K562 (cell line): Measurements from ENCODE around the gene ZP1. TPM values are rescaled to one million over a fixed set of nuclear protein-coding genes. Genes with fewer than 3 reads are reported as not detected.

Experiments used
- ATAC-seq: fragments of 200-7000 bp; cut with Tn5 transposase; 3 replicates; pipeline ENCODE4 v1.9.1; 2020; ENCODE audit warnings: moderate library complexity
- BruUV-seq: library from RNA; stranded (reverse); fragments of 400-500 nt; replicated peaks from 2 replicates; lab custom pipeline; 2021; lab: Mats Ljungman, UMichigan
- CTCF ChIA-PET: fragments of 300-600 bp; formaldehyde crosslinking; extraction: SDS; loops from one replicate; lab custom pipeline; 2021; ENCODE audit warnings: low intra/inter-chr PET ratio; lab: Yijun Ruan, JAX
- POLR2A ChIA-PET: fragments of 300-600, 350-650 bp; sonication (Branson Sonifier 250); formaldehyde crosslinking; extraction: SDS; loops from one replicate; lab custom pipeline; 2021; ENCODE audit warnings: antibody characterized with exemption, inconsistent platforms; lab: Yijun Ruan, JAX
- DNase-seq, 4 experiments: peaks; one replicate each; pipeline versions ENCODE4 v3.0.0 to v3.0.0-alpha.2; 2011 to 2018; ENCODE audit warnings: low spot score in 3 of 4, mixed read lengths in 3 of 4; ENCODE audit errors: extremely low read depth in 1 of 4
- FAIRE-seq: peaks from 2 replicates; lab custom pipeline; 2011; peaks lifted over from hg19 to GRCh38; lab: Jason Lieb, UNC
- H2AFZ ChIP-seq: 2 replicates; pipeline ENCODE4 v1.6.0; 2011; ENCODE audit warnings: low read depth, low read length, control low read depth, inconsistent platforms
- H3K27ac ChIP-seq: fragments of 200-600 bp; 3 replicates; pipeline ENCODE4 v1.8.0; 2011; ENCODE audit warnings: low read depth, mild to moderate bottlenecking, control low read depth, inconsistent platforms, low read length, moderate library complexity, mixed read lengths; ENCODE audit errors: extremely low read depth
- H3K27me3 ChIP-seq, 2 experiments: fragments of 300-600 bp in 1 of 2; 2 replicates in 1 of 2; 3 replicates in 1 of 2; pipeline versions ENCODE4 v1.6.0 to v1.8.0; 2011; ENCODE audit warnings: inconsistent platforms in 2 of 2, low read length in 2 of 2, mild to moderate bottlenecking in 1 of 2, mixed read lengths in 1 of 2, moderate library complexity in 1 of 2; ENCODE audit not compliant: control insufficient read depth in 2 of 2, insufficient read depth in 2 of 2
- H3K36me3 ChIP-seq: fragments of 300-600 bp; 3 replicates; pipeline ENCODE4 v1.8.0; 2011; ENCODE audit warnings: mild to moderate bottlenecking, low read length, inconsistent platforms; ENCODE audit not compliant: control insufficient read depth, insufficient read depth
- H3K4me1 ChIP-seq, 2 experiments: fragments of 200-600 bp in 1 of 2; replicated peaks in 1 of 2; 2 replicates in 1 of 2; 3 replicates in 1 of 2; pipeline versions ENCODE4 v1.5.1 to v1.8.0; 2011; ENCODE audit warnings: inconsistent platforms in 2 of 2, low read length in 2 of 2, mild to moderate bottlenecking in 1 of 2, mixed read lengths in 1 of 2, moderate library complexity in 1 of 2; ENCODE audit not compliant: control insufficient read depth in 2 of 2, insufficient read depth in 2 of 2
- H3K4me2 ChIP-seq: 2 replicates; pipeline ENCODE4 v1.6.1; 2011; ENCODE audit warnings: low read length, control low read depth, inconsistent platforms, mixed read lengths; ENCODE audit not compliant: insufficient read depth
- H3K4me3 ChIP-seq: fragments of 200-600 bp; sonication (generic), shearing (Covaris generic); 2 replicates; pipeline ENCODE4 v1.5.1; 2016; ENCODE audit warnings: control low read depth, inconsistent platforms
- H3K79me2 ChIP-seq: fragments of 200-600 bp; 3 replicates; pipeline ENCODE4 v1.8.0; 2011; ENCODE audit warnings: low read length, inconsistent platforms; ENCODE audit not compliant: control insufficient read depth, insufficient read depth
- H3K9ac ChIP-seq, 2 experiments: 2 replicates each; pipeline versions ENCODE4 v1.6.0 to v1.6.1; 2011; ENCODE audit warnings: low read depth in 2 of 2, low read length in 2 of 2, control low read depth in 1 of 2, inconsistent platforms in 1 of 2, mild to moderate bottlenecking in 1 of 2, mixed read lengths in 1 of 2; ENCODE audit not compliant: insufficient read depth in 1 of 2
- H3K9me1 ChIP-seq: one replicate; pipeline ENCODE4 v1.6.0; 2011; ENCODE audit warnings: inconsistent platforms, mild to moderate bottlenecking, low read length, moderate library complexity; ENCODE audit not compliant: control insufficient read depth, insufficient read depth
- H3K9me3 ChIP-seq: replicated peaks from 2 replicates; pipeline ENCODE4 v1.5.1; 2011; ENCODE audit warnings: low read depth, low read length, inconsistent platforms; ENCODE audit not compliant: control insufficient read depth, insufficient read depth
- H4K20me1 ChIP-seq: replicated peaks from 2 replicates; pipeline ENCODE4 v1.6.1; 2011; ENCODE audit warnings: low read length, inconsistent platforms, mixed read lengths; ENCODE audit not compliant: control insufficient read depth, insufficient read depth
- C11orf30 ChIP-seq: fragments of 450-650 bp; IDR thresholded peaks from 2 replicates; pipeline ENCODE4 v1.6.1; 2016; ENCODE audit warnings: low read depth, mild to moderate bottlenecking
- FOS ChIP-seq: IDR thresholded peaks from 3 replicates; pipeline ENCODE4 v1.6.1; 2011; ENCODE audit not compliant: insufficient read length; ENCODE audit errors: extremely low read depth
- HLTF ChIP-seq: fragments of 450-650 bp; IDR thresholded peaks from 2 replicates; pipeline ENCODE4 v1.6.1; 2016
- HMGN3 ChIP-seq: IDR thresholded peaks from 2 replicates; pipeline ENCODE4 v1.6.1; 2011; ENCODE audit warnings: borderline replicate concordance, low read depth, mild to moderate bottlenecking, mixed read lengths, low read length; ENCODE audit not compliant: insufficient read length; ENCODE audit errors: extremely low read depth
- JUN ChIP-seq, 2 experiments: sonication (generic) in 1 of 2; formaldehyde crosslinking in 1 of 2; IDR thresholded peaks; 2 replicates each; pipeline versions ENCODE4 v1.6.1 to v1.8.0; 2012 to 2022; ENCODE audit warnings: borderline replicate concordance in 2 of 2, mild to moderate bottlenecking in 2 of 2, improper control_type of control experiment in 1 of 2, low read depth in 1 of 2, low read length in 1 of 2, missing genetic modification reagents in 1 of 2
- NCOR1 ChIP-seq: fragments of 450-650 bp; IDR thresholded peaks from 2 replicates; pipeline ENCODE4 v1.6.1; 2016; ENCODE audit warnings: mild to moderate bottlenecking, moderate library complexity
- PTRF ChIP-seq: fragments of 450-650 bp; IDR thresholded peaks from 2 replicates; pipeline ENCODE4 v1.6.1; 2016; ENCODE audit warnings: mild to moderate bottlenecking, missing genetic modification characterization, missing compliant biosample characterization
- WGBS: fragments of 100-300 bp; shearing (Covaris generic); methylation state at CpG from one replicate; pipeline ENCODE4 v1.1.6; 2016; ENCODE audit warnings: low coverage, mixed read lengths; ENCODE audit not compliant: insufficient coverage; ENCODE audit errors: missing lambda C conversion rate; 5-methylcytosine and 5-hydroxymethylcytosine counted together
- in situ Hi-C: fragments of 300-500 bp; cut with MboI; formaldehyde crosslinking; loops from 4 replicates; pipeline ENCODE4 v1.15.0; 2018; ENCODE audit warnings: inconsistent platforms, mixed read lengths
- intact Hi-C: fragments of 100-400 bp; cut with micrococcal nuclease; formaldehyde crosslinking; loops from 2 replicates; pipeline ENCODE4 v1.14.2; 2022
- polyA plus RNA-seq, 8 experiments: library from polyadenylated mRNA; depleted of rRNA in 4 of 8; stranded (reverse) in 5 of 8; unstranded in 3 of 8; fragments of >200 nt; fragmentation: Nextera tagmentation in 2 of 8; fragmentation: Illumina TruSeq in 1 of 8; extraction: Ambion mirVana in 2 of 8; extraction: Trizol in 1 of 8; gene quantifications; 2 replicates each; pipeline versions ENCODE4 v1.2.1 to v1.2.3, GENCODE V29; 2011 to 2014; ENCODE audit warnings: inconsistent platforms in 1 of 8, missing spikeins in 1 of 8
- total RNA-seq, 7 experiments: library from RNA; depleted of rRNA in 6 of 7; stranded (reverse); fragments of >200 nt in 6 of 7; fragmentation: Illumina TruSeq in 2 of 7; extraction: Trizol in 2 of 7; gene quantifications; 2 replicates each; pipeline versions ENCODE4 v1.2.1 to v1.2.3, GENCODE V29; 2011 to 2021; ENCODE audit warnings: low replicate concordance in 1 of 7

The ZP1 gene
- total and polyA plus RNA-seq, 9 of the 15 experiments (the other 6 are each of a cell fraction or from before 2014, with no cell fraction given), result 0.11 to 0.15 TPM; not detected in 7

GRCh38 chr11:60857378-60858232 lies 9.7 kb upstream of the ZP1 start (continued):
- TF ChIP-seq PTRF (tag) (no peak), C11orf30 (peak; percentile 82), FOS (peak; percentile 6), JUN (IDR thresholded peaks at IDR 0.05; ENCODE audit: borderline replicate concordance, low read depth, low read length) (peak; percentile 64; the same call in 1 of the 2 replicates), JUN (CRISPR knock-in tag; IDR thresholded peaks at IDR 0.05; ENCODE audit: borderline replicate concordance) (no peak), HMGN3 (no peak), HLTF (peak; percentile 59; the same call in 1 of the 2 replicates)

GRCh38 chr11:60858236-60858635 lies 9.1 kb upstream of the ZP1 start:
- BruUV-seq, result no TSS peak
- 0 out of 4 replicates have a peak overlapping the region, but pooled peaks of 1 of the 2 experiments have one; percentile 49 for H3K9ac ChIP-seq
- ChIA-PET POLR2A (interaction anchor here (1.4 kb wide), 1 partner anchor 11 kb away, joined by 4 read pairs; no protein-coding TSS in a partner anchor), CTCF (no interaction called here)
- peaks cover under 1% of the 10 kb centered on the region; the same call in 1 of the 3 replicates for H3K36me3 ChIP-seq
- TF ChIP-seq NCOR1, result no peak
- H3K9me3 ChIP-seq, result no peaks in the 10 kb centered on the region
- no peak overlapping the region for H3K4me3 ChIP-seq
- in situ Hi-C loops, result no loop called here
- no peak overlapping the region for H2AFZ ChIP-seq
- peaks cover 41 to 44% of the 10 kb centered on the region in 2 experiments for H3K4me1 ChIP-seq
- ATAC-seq (no peak), DNase-seq (no peak), FAIRE-seq (no peak)
- intact Hi-C loops, result no loop called here
- WGBS, result 74% methylated on average over 8 of the region's 8 CpGs
- no peak overlapping the region for H3K4me2 ChIP-seq
- H4K20me1 ChIP-seq, result no peaks in the 10 kb centered on the region
- H3K27me3 ChIP-seq, result no peaks in the 10 kb centered on the region
- H3K27ac ChIP-seq, result no peak overlapping the region
- peaks cover 5% of the 10 kb centered on the region; the same call in 1 of the 3 replicates for H3K79me2 ChIP-seq
- peaks cover 6% of the 10 kb centered on the region for H3K9me1 ChIP-seq
